ENCODE results near the gene TBCCD1.

The TBCCD1 gene

DNA sequence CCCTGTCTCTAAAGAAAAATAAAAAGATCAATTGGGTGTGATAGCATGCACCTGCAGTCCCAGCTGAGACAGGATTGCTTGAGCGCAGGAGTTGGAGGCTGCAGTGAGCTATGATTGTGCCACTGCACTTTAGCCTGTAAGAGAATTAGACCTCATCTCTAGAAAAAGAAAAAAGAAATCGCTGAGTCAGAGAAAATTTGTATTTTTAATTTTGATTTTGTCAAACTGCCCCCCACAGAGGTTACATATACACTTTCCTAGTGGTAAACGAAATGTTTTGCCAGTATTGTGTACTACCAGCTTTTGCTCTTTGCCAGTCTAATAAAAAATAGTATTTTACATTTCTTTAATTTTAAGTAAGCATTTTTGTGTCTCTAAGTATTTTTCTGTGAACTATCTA is 17.6 kb downstream of the TBCCD1 start:
- TF ChIP-seq ARNT (IDR thresholded peaks at IDR 0.05) (no peak), NFRKB (IDR thresholded peaks at IDR 0.05) (no peak), HDGF (IDR thresholded peaks at IDR 0.05; ENCODE audit: borderline replicate concordance) (no peak), CTBP1 (IDR thresholded peaks at IDR 0.05; ENCODE audit: borderline replicate concordance) (no peak), FOXM1 (IDR thresholded peaks at IDR 0.05; ENCODE audit: borderline replicate concordance) (no peak), SP1 (IDR thresholded peaks at IDR 0.05) (no peak), LEF1 (IDR thresholded peaks at IDR 0.05; ENCODE audit: borderline replicate concordance) (no peak), FOXA1 (IDR thresholded peaks at IDR 0.05) (no peak), ELF4 (IDR thresholded peaks at IDR 0.05) (no peak), BHLHE40 (IDR thresholded peaks at IDR 0.05; ENCODE audit: borderline replicate concordance) (no peak), FOXK2 (IDR thresholded peaks at IDR 0.05) (no peak)
- TF ChIP-seq, protein P1, sequence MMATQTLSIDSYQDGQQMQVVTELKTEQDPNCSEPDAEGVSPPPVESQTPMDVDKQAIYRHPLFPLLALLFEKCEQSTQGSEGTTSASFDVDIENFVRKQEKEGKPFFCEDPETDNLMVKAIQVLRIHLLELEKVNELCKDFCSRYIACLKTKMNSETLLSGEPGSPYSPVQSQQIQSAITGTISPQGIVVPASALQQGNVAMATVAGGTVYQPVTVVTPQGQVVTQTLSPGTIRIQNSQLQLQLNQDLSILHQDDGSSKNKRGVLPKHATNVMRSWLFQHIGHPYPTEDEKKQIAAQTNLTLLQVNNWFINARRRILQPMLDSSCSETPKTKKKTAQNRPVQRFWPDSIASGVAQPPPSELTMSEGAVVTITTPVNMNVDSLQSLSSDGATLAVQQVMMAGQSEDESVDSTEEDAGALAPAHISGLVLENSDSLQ (IDR thresholded peaks at IDR 0.05), result no peak
- no peak for DNase-seq (ENCODE audit: extremely low spot score)
- ChIA-PET POLR2A (no interaction called here), CTCF (interaction anchor here (0.7 kb wide), 1 partner anchor 68 kb away, joined by 3 read pairs; no protein-coding TSS in a partner anchor)

GRCh38 chr3:186544281-186544680 is 22.9 kb downstream of the TBCCD1 start, which contains the start of gene CRYGS:
Gene CRYGS, minus strand, starts transcription at chr3:186544380. Its CDS starts 54 bp downstream, at chr3:186544326.
- no peak for DNase-seq (ENCODE audit: extremely low spot score)
- ChIA-PET CTCF (no interaction called here), POLR2A (no interaction called here)
- no peak for TF ChIP-seq FOXK2 (IDR thresholded peaks at IDR 0.05)
- TF ChIP-seq ZNF384 (IDR thresholded peaks at IDR 0.05), result no peak
- no peak for TF ChIP-seq FOXM1 (IDR thresholded peaks at IDR 0.05; ENCODE audit: borderline replicate concordance)
- no peak for TF ChIP-seq SP1 (IDR thresholded peaks at IDR 0.05)
- TF ChIP-seq FOXA1 (IDR thresholded peaks at IDR 0.05), result no peak
- TF ChIP-seq LEF1 (IDR thresholded peaks at IDR 0.05; ENCODE audit: borderline replicate concordance), result no peak
- TF ChIP-seq L3MBTL2 (conservative IDR thresholded peaks at IDR 0.05), result no peak
- TF ChIP-seq TARDBP (IDR thresholded peaks at IDR 0.05), result no peak
- TF ChIP-seq SUZ12 (IDR thresholded peaks at IDR 0.05), result no peak
- no peak for TF ChIP-seq ARNT (IDR thresholded peaks at IDR 0.05)
- TF ChIP-seq HDGF (IDR thresholded peaks at IDR 0.05; ENCODE audit: borderline replicate concordance), result no peak
- no peak for TF ChIP-seq BHLHE40 (IDR thresholded peaks at IDR 0.05; ENCODE audit: borderline replicate concordance)

- CTCF ChIA-PET, result interaction anchor here (0.8 to 2.1 kb wide), 5 partner anchors 11 to 290 kb away, joined by 3 to 13 read pairs (median 3); no protein-coding TSS in a partner anchor
- no peak for DNase-seq (ENCODE audit: extremely low spot score)
- TF ChIP-seq CTBP1 (IDR thresholded peaks at IDR 0.05; ENCODE audit: borderline replicate concordance) (no peak), ELF4 (IDR thresholded peaks at IDR 0.05) (no peak), ZNF384 (IDR thresholded peaks at IDR 0.05) (no peak), SUZ12 (IDR thresholded peaks at IDR 0.05) (no peak), BHLHE40 (IDR thresholded peaks at IDR 0.05; ENCODE audit: borderline replicate concordance) (no peak), TARDBP (IDR thresholded peaks at IDR 0.05) (no peak)
- TF ChIP-seq, protein P1 (IDR thresholded peaks at IDR 0.05), result no peak
- POLR2A ChIA-PET, result no interaction called here
Measured at GRCh38 chr3:186540835-186541226, 26.3 kb downstream of the TBCCD1 start.

DNA sequence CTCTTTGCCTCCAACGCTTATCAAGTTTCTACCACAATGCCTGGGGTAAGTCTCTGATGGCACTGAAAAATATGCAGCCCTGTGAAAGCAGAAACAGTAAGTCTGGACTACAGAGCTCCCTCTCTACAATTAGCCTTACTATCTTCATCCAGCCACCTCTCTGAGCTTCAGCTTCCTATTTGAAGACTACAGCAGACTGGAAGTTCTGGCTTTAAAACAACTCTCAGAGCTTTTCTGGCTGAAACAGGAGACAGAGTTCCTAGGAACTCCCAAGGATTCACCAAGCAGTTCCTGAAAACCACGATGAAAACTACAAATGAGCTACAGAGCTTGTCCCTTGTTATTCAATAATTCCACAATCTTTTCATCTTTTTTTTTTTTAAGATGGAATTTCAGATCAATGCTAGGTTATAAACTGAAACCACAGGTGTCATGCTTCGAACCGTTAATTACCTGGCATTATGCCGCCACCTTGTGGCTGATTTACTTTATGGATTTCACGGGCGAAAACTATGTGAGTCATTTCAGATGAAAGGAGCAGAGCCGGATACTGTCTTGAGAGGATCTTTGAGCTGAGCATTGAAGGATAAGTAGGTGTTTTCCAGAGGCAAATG is 26.8 kb downstream of the TBCCD1 start:
- POLR2A ChIA-PET, result no interaction called here
- peak; percentile 34 for DNase-seq (ENCODE audit: extremely low spot score)
- CTCF ChIA-PET, result interaction anchor here (0.6 to 2.1 kb wide), 9 partner anchors 11 to 552 kb away, joined by 3 to 13 read pairs (median 4); no protein-coding TSS in a partner anchor
- TF ChIP-seq ELF4 (IDR thresholded peaks at IDR 0.05) (no peak), L3MBTL2 (conservative IDR thresholded peaks at IDR 0.05) (no peak), NFRKB (IDR thresholded peaks at IDR 0.05) (no peak), SUZ12 (IDR thresholded peaks at IDR 0.05) (no peak), LEF1 (IDR thresholded peaks at IDR 0.05; ENCODE audit: borderline replicate concordance) (no peak), TARDBP (IDR thresholded peaks at IDR 0.05) (no peak), HDGF (IDR thresholded peaks at IDR 0.05; ENCODE audit: borderline replicate concordance) (no peak), SP1 (IDR thresholded peaks at IDR 0.05) (no peak), ARNT (IDR thresholded peaks at IDR 0.05) (no peak), FOXM1 (IDR thresholded peaks at IDR 0.05; ENCODE audit: borderline replicate concordance) (no peak), FOXA1 (IDR thresholded peaks at IDR 0.05) (no peak), ZNF384 (IDR thresholded peaks at IDR 0.05) (no peak), FOXK2 (IDR thresholded peaks at IDR 0.05) (no peak), BHLHE40 (IDR thresholded peaks at IDR 0.05; ENCODE audit: borderline replicate concordance) (no peak), CTBP1 (IDR thresholded peaks at IDR 0.05; ENCODE audit: borderline replicate concordance) (no peak)
- TF ChIP-seq, protein P1 (IDR thresholded peaks at IDR 0.05), result no peak

- CTCF ChIA-PET, result no interaction called here
- POLR2A ChIA-PET, result no interaction called here
- TF ChIP-seq ELF4 (IDR thresholded peaks at IDR 0.05) (no peak), SUZ12 (IDR thresholded peaks at IDR 0.05) (no peak), TARDBP (IDR thresholded peaks at IDR 0.05) (no peak), SP1 (IDR thresholded peaks at IDR 0.05) (no peak), CTBP1 (IDR thresholded peaks at IDR 0.05; ENCODE audit: borderline replicate concordance) (no peak), BHLHE40 (IDR thresholded peaks at IDR 0.05; ENCODE audit: borderline replicate concordance) (no peak), L3MBTL2 (conservative IDR thresholded peaks at IDR 0.05) (no peak), HDGF (IDR thresholded peaks at IDR 0.05; ENCODE audit: borderline replicate concordance) (no peak), LEF1 (IDR thresholded peaks at IDR 0.05; ENCODE audit: borderline replicate concordance) (no peak), ZNF384 (IDR thresholded peaks at IDR 0.05) (no peak), FOXK2 (IDR thresholded peaks at IDR 0.05) (no peak)
- TF ChIP-seq, protein P1 (IDR thresholded peaks at IDR 0.05), result no peak
- DNase-seq (ENCODE audit: extremely low spot score), result no peak
Measured at GRCh38 chr3:186538779-186539178, 28.4 kb downstream of the TBCCD1 start.

All from HEK293T (cell line).